Activated CD4-positive, alpha-beta T cell treated with anti-CD3 and anti-CD28 coated beads, Interleukin-2, Interleukin-6, amounts not matched to agents 100 ng/mL and 50 ng/mL, durations not matched to agents 16 hours and 8 hours (primary cell): ENCODE measurements around the gene POP4.

Source experiments
- DNase-seq: peaks from one replicate; pipeline ENCODE4 v3.0.0-alpha.2; 2020

Gene POP4

GRCh38 chr19:29665826-29666577 lies 59.9 kb downstream of the POP4 start:
- DNase-seq = no peak
